ENCODE data around the gene KLHL41. TPM values are rescaled to one million over a fixed set of nuclear protein-coding genes. Genes with fewer than 3 reads are reported as not detected.

The KLHL41 gene
- polyA plus RNA-seq, 1 donor from 2014 or later, result 2.3 TPM

- Histone ChIP-seq H3F3A (ENCODE audit: insufficient read depth, low read length, poor library complexity, severe bottlenecking) (no peaks in the 10 kb centered on the region), H3K36me3 (ENCODE audit: insufficient read depth, low read length) (peaks cover 5% of the 10 kb centered on the region), H4K20me1 (ENCODE audit: insufficient read depth) (no peaks in the 10 kb centered on the region), H3K27ac (ENCODE audit: low read length) (no peak overlapping the region), H2AFZ (ENCODE audit: low read depth, low read length) (no peak overlapping the region), H3K79me2 (replicated peaks; ENCODE audit: insufficient read depth, low read length) (no peaks in the 10 kb centered on the region), H3K4me3 (ENCODE audit: low read length) (no peak overlapping the region), H3K9me2 (ENCODE audit: insufficient read depth, low read length) (no peaks in the 10 kb centered on the region), H3K9me3 (ENCODE audit: low read length) (no peaks in the 10 kb centered on the region), H3K4me2 (ENCODE audit: low read length) (no peak overlapping the region), H3K27me3 (ENCODE audit: insufficient read depth, low read depth, low read length) (no peaks in the 10 kb centered on the region), H3K9ac (ENCODE audit: low read length) (no peak overlapping the region)
- TF ChIP-seq POLR2AphosphoS5 (IDR thresholded peaks at IDR 0.05) (no peak), REST (IDR thresholded peaks at IDR 0.05; ENCODE audit: borderline replicate concordance) (no peak), CTCF (IDR thresholded peaks at IDR 0.05; ENCODE audit: poor library complexity, severe bottlenecking) (no peak), RAD21 (conservative IDR thresholded peaks at IDR 0.05) (no peak), TAF1 (IDR thresholded peaks at IDR 0.05; ENCODE audit: low read depth) (no peak), SMC3 (conservative IDR thresholded peaks at IDR 0.05; ENCODE audit: poor library complexity) (no peak)
These were observed 31.2 kb upstream of the KLHL41 start for GRCh38 chr2:169478339-169478738.

GRCh38 chr2:169478745-169479256 is 30.7 kb upstream of the KLHL41 start:
- peak overlapping the region; percentile 93 for H3K4me3 ChIP-seq (ENCODE audit: low read length)
- no peaks in the 10 kb centered on the region for H3K9me3 ChIP-seq (ENCODE audit: low read length)
- peak overlapping the region; percentile 29 for H2AFZ ChIP-seq (ENCODE audit: low read depth, low read length)
- H3K4me2 ChIP-seq (ENCODE audit: low read length), result no peak overlapping the region
- H3K9ac ChIP-seq (ENCODE audit: low read length), result peak overlapping the region; percentile 68
- no peaks in the 10 kb centered on the region for H3K79me2 ChIP-seq (replicated peaks; ENCODE audit: insufficient read depth, low read length)
- no peaks in the 10 kb centered on the region for H3F3A ChIP-seq (ENCODE audit: insufficient read depth, low read length, poor library complexity, severe bottlenecking)
- TF ChIP-seq CTCF (IDR thresholded peaks at IDR 0.05; ENCODE audit: poor library complexity, severe bottlenecking) (no peak), POLR2AphosphoS5 (IDR thresholded peaks at IDR 0.05) (no peak), SMC3 (conservative IDR thresholded peaks at IDR 0.05; ENCODE audit: poor library complexity) (no peak), REST (IDR thresholded peaks at IDR 0.05; ENCODE audit: borderline replicate concordance) (no peak), EZH2 (IDR thresholded peaks at IDR 0.05; ENCODE audit: borderline replicate concordance, insufficient read depth, low read length, poor library complexity, severe bottlenecking) (no peak), RAD21 (conservative IDR thresholded peaks at IDR 0.05) (no peak), MXI1 (conservative IDR thresholded peaks at IDR 0.05; ENCODE audit: poor library complexity, severe bottlenecking) (no peak), TAF1 (IDR thresholded peaks at IDR 0.05; ENCODE audit: low read depth) (no peak), EP300 (conservative IDR thresholded peaks at IDR 0.05; ENCODE audit: poor library complexity, severe bottlenecking) (no peak)
- peak overlapping the region; percentile 40 for H3K27ac ChIP-seq (ENCODE audit: low read length)
- no peaks in the 10 kb centered on the region for H4K20me1 ChIP-seq (ENCODE audit: insufficient read depth)
- peaks cover 5% of the 10 kb centered on the region for H3K36me3 ChIP-seq (ENCODE audit: insufficient read depth, low read length)
- no peaks in the 10 kb centered on the region for H3K27me3 ChIP-seq (ENCODE audit: insufficient read depth, low read depth, low read length)
- H3K9me2 ChIP-seq (ENCODE audit: insufficient read depth, low read length), result no peaks in the 10 kb centered on the region
